Activated naive CD8-positive, alpha-beta T cell treated with anti-CD3 and anti-CD28 coated beads, Interleukin-2, amount 10 ng/mL, durations not matched to agents 7 days and 5 days (primary cell): ENCODE measurements around the gene MAPK10. TPM values are rescaled to one million over a fixed set of nuclear protein-coding genes. Genes with fewer than 3 reads are reported as not detected.

Source experiments
- ATAC-seq: fragments of 150-1000 bp; cut with Tn5 transposase; one replicate; pipeline ENCODE4 v1.10.0; 2021; ENCODE audit warnings: low read depth, moderate library complexity
- POLR2A ChIA-PET: fragments of 350-600 bp; sonication (Branson Sonifier 250); formaldehyde crosslinking; loops from one replicate; lab custom pipeline; 2021; ENCODE audit warnings: antibody characterized with exemption; lab: Charles Lee
- DNase-seq: peaks from one replicate; pipeline ENCODE4 v3.0.0; 2021
- H3K27ac Mint-ChIP-seq: one replicate; pipeline ENCODE4 v1.8.0; 2022; ENCODE audit warnings: mild to moderate bottlenecking, mixed read lengths
- H3K27me3 Mint-ChIP-seq: one replicate; pipeline ENCODE4 v1.8.0; 2022; ENCODE audit warnings: mild to moderate bottlenecking, moderate library complexity, mixed read lengths
- H3K36me3 Mint-ChIP-seq: one replicate; pipeline ENCODE4 v1.8.0; 2021; ENCODE audit warnings: mild to moderate bottlenecking, mixed read lengths
- H3K4me1 Mint-ChIP-seq: one replicate; pipeline ENCODE4 v1.8.0; 2021; ENCODE audit warnings: mixed read lengths
- H3K4me3 Mint-ChIP-seq: one replicate; pipeline ENCODE4 v1.8.0; 2022; ENCODE audit warnings: mild to moderate bottlenecking, moderate library complexity, mixed read lengths
- H3K9me3 Mint-ChIP-seq: one replicate; pipeline ENCODE4 v1.8.0; 2021; ENCODE audit warnings: mixed read lengths
- total RNA-seq, 2 experiments: library from RNA; stranded (reverse); gene quantifications; one replicate each; pipeline ENCODE4 v1.2.3, GENCODE V29; 2021

The MAPK10 gene
- total RNA-seq, 2 experiments from 2014 or later, result not detected

GRCh38 chr4:86130160-86130933 lies 229.5 kb downstream of the MAPK10 start:
- POLR2A ChIA-PET, result no interaction called here
- ATAC-seq (no peak), DNase-seq (no peak)
- Mint-ChIP-seq H3K27me3 (no peaks in the 10 kb centered on the region), H3K4me1 (no peaks in the 10 kb centered on the region), H3K27ac (no peak overlapping the region), H3K9me3 (no peaks in the 10 kb centered on the region), H3K4me3 (no peak overlapping the region), H3K36me3 (no peaks in the 10 kb centered on the region)

- no peaks in the 10 kb centered on the region for H3K4me1 Mint-ChIP-seq
- no peaks in the 10 kb centered on the region for H3K36me3 Mint-ChIP-seq
- no peak overlapping the region for H3K4me3 Mint-ChIP-seq
- no peak for DNase-seq
- no peak for ATAC-seq
- H3K9me3 Mint-ChIP-seq, result no peaks in the 10 kb centered on the region
- H3K27ac Mint-ChIP-seq, result no peak overlapping the region
- no peaks in the 10 kb centered on the region for H3K27me3 Mint-ChIP-seq
- POLR2A ChIA-PET, result no interaction called here
Measured at GRCh38 chr4:86129546-86129945, 230.3 kb downstream of the MAPK10 start.

- Mint-ChIP-seq H3K4me1 (no peaks in the 10 kb centered on the region), H3K9me3 (peaks cover 1% of the 10 kb centered on the region), H3K27ac (no peak overlapping the region), H3K4me3 (no peak overlapping the region), H3K36me3 (no peaks in the 10 kb centered on the region), H3K27me3 (peaks cover 1% of the 10 kb centered on the region)
- no peak for ATAC-seq
- no peak for DNase-seq
- POLR2A ChIA-PET, result no interaction called here
Measured at GRCh38 chr4:86122404-86122803, 237.4 kb downstream of the MAPK10 start.

GRCh38 chr4:86118711-86119110 lies 241.1 kb downstream of the MAPK10 start:
- POLR2A ChIA-PET, result no interaction called here
- peaks cover 1% of the 10 kb centered on the region for H3K27me3 Mint-ChIP-seq
- no peak overlapping the region for H3K27ac Mint-ChIP-seq
- no peak overlapping the region for H3K4me3 Mint-ChIP-seq
- no peaks in the 10 kb centered on the region for H3K4me1 Mint-ChIP-seq
- no peaks in the 10 kb centered on the region for H3K36me3 Mint-ChIP-seq
- ATAC-seq (no peak), DNase-seq (no peak)
- H3K9me3 Mint-ChIP-seq, result peaks cover 1% of the 10 kb centered on the region

- Mint-ChIP-seq H3K4me1 (no peaks in the 10 kb centered on the region), H3K27me3 (peaks cover 1% of the 10 kb centered on the region), H3K4me3 (no peak overlapping the region), H3K9me3 (peaks cover 1% of the 10 kb centered on the region), H3K27ac (no peak overlapping the region), H3K36me3 (no peaks in the 10 kb centered on the region)
- ATAC-seq, result no peak
- DNase-seq, result no peak
- POLR2A ChIA-PET, result no interaction called here
Measured at GRCh38 chr4:86117705-86118302, 242.0 kb downstream of the MAPK10 start.

- ATAC-seq (no peak), DNase-seq (no peak)
- POLR2A ChIA-PET, result no interaction called here
- Mint-ChIP-seq H3K27me3 (peaks cover 1% of the 10 kb centered on the region), H3K27ac (no peak overlapping the region), H3K36me3 (no peaks in the 10 kb centered on the region), H3K9me3 (no peaks in the 10 kb centered on the region), H3K4me3 (no peak overlapping the region), H3K4me1 (no peaks in the 10 kb centered on the region)
Measured at GRCh38 chr4:86114563-86114962, 245.3 kb downstream of the MAPK10 start.

- Mint-ChIP-seq H3K4me3 (no peak overlapping the region), H3K27ac (no peak overlapping the region), H3K4me1 (no peaks in the 10 kb centered on the region), H3K9me3 (no peaks in the 10 kb centered on the region), H3K27me3 (no peaks in the 10 kb centered on the region), H3K36me3 (no peaks in the 10 kb centered on the region)
- no peak for ATAC-seq
- no peak for DNase-seq
- POLR2A ChIA-PET, result no interaction called here
Measured at GRCh38 chr4:86108834-86109233, 251.0 kb downstream of the MAPK10 start.

- no peaks in the 10 kb centered on the region for H3K36me3 Mint-ChIP-seq
- no peak overlapping the region for H3K27ac Mint-ChIP-seq
- no peaks in the 10 kb centered on the region for H3K9me3 Mint-ChIP-seq
- POLR2A ChIA-PET, result no interaction called here
- no peak for ATAC-seq
- DNase-seq, result no peak
- H3K4me3 Mint-ChIP-seq, result no peak overlapping the region
- no peaks in the 10 kb centered on the region for H3K27me3 Mint-ChIP-seq
- no peaks in the 10 kb centered on the region for H3K4me1 Mint-ChIP-seq
Measured at GRCh38 chr4:86108137-86108536, 251.7 kb downstream of the MAPK10 start.

- Mint-ChIP-seq H3K27me3 (no peaks in the 10 kb centered on the region), H3K4me1 (no peaks in the 10 kb centered on the region), H3K9me3 (no peaks in the 10 kb centered on the region), H3K36me3 (no peaks in the 10 kb centered on the region), H3K27ac (no peak overlapping the region), H3K4me3 (no peak overlapping the region)
- ATAC-seq (no peak), DNase-seq (no peak)
- POLR2A ChIA-PET, result no interaction called here
Measured at GRCh38 chr4:86107112-86107511, 252.7 kb downstream of the MAPK10 start.

- Mint-ChIP-seq H3K9me3 (no peaks in the 10 kb centered on the region), H3K27ac (no peak overlapping the region), H3K36me3 (no peaks in the 10 kb centered on the region), H3K4me3 (no peak overlapping the region), H3K4me1 (no peaks in the 10 kb centered on the region), H3K27me3 (no peaks in the 10 kb centered on the region)
- DNase-seq, result no peak
- POLR2A ChIA-PET, result no interaction called here
- ATAC-seq, result no peak
Measured at GRCh38 chr4:86106475-86106874, 253.4 kb downstream of the MAPK10 start.

- ATAC-seq, result no peak
- H3K9me3 Mint-ChIP-seq, result no peaks in the 10 kb centered on the region
Measured at GRCh38 chr4:86101841-86102240, 258.0 kb downstream of the MAPK10 start.

GRCh38 chr4:86101410-86101809 lies 258.4 kb downstream of the MAPK10 start:
- no peak for ATAC-seq
- POLR2A ChIA-PET, result no interaction called here
- Mint-ChIP-seq H3K27me3 (no peaks in the 10 kb centered on the region), H3K36me3 (no peaks in the 10 kb centered on the region), H3K9me3 (no peaks in the 10 kb centered on the region), H3K4me3 (no peak overlapping the region), H3K27ac (no peak overlapping the region), H3K4me1 (no peaks in the 10 kb centered on the region)
- no peak for DNase-seq

More at GRCh38 chr4:86101841-86102240, 258.0 kb downstream of the MAPK10 start:
- no peaks in the 10 kb centered on the region for H3K36me3 Mint-ChIP-seq
- no peaks in the 10 kb centered on the region for H3K4me1 Mint-ChIP-seq
- H3K27me3 Mint-ChIP-seq, result no peaks in the 10 kb centered on the region
- no peak overlapping the region for H3K4me3 Mint-ChIP-seq
- no peak for DNase-seq
- POLR2A ChIA-PET, result no interaction called here
- no peak overlapping the region for H3K27ac Mint-ChIP-seq

- H3K9me3 Mint-ChIP-seq, result no peaks in the 10 kb centered on the region
- ATAC-seq (no peak), DNase-seq (no peak)
- H3K27me3 Mint-ChIP-seq, result no peaks in the 10 kb centered on the region
- no peak overlapping the region for H3K27ac Mint-ChIP-seq
- POLR2A ChIA-PET, result no interaction called here
- H3K36me3 Mint-ChIP-seq, result no peaks in the 10 kb centered on the region
- H3K4me3 Mint-ChIP-seq, result no peak overlapping the region
- H3K4me1 Mint-ChIP-seq, result no peaks in the 10 kb centered on the region
Measured at GRCh38 chr4:86100539-86101215, 259.2 kb downstream of the MAPK10 start.

GRCh38 chr4:86099348-86099747 lies 260.5 kb downstream of the MAPK10 start:
- Mint-ChIP-seq H3K4me3 (no peak overlapping the region), H3K9me3 (no peaks in the 10 kb centered on the region), H3K27ac (no peak overlapping the region), H3K4me1 (no peaks in the 10 kb centered on the region), H3K27me3 (no peaks in the 10 kb centered on the region), H3K36me3 (no peaks in the 10 kb centered on the region)
- DNase-seq (no peak), ATAC-seq (no peak)
- POLR2A ChIA-PET, result no interaction called here
